Tibial nerve (tissue), 4 donors: ENCODE data around the gene RPL3. TPM values are rescaled to one million over a fixed set of nuclear protein-coding genes. Genes with fewer than 3 reads are reported as not detected.

ENCODE experiments used
- DNase-seq, 2 donors: peaks; one replicate each; pipeline ENCODE4 v3.0.0-alpha.2; 2019; ENCODE audit warnings: low spot score in 2 of 2
- H3K27ac ChIP-seq, 4 donors: fragments of 200-600 bp; sonication (generic) in 3 of 4; one replicate each; pipeline ENCODE4 v1.5.1; 2017 to 2019; ENCODE audit warnings: mild to moderate bottlenecking in 1 of 4
- H3K27me3 ChIP-seq, 2 donors: fragments of 200-600 bp; sonication (generic) in 1 of 2; one replicate each; pipeline versions ENCODE4 v1.5.1 to v1.6.0; 2017 to 2019
- H3K36me3 ChIP-seq, 3 donors: fragments of 200-600 bp; sonication (generic); one replicate each; pipeline ENCODE4 v1.5.1; 2018 to 2019
- H3K4me1 ChIP-seq, 4 donors: fragments of 200-600 bp; sonication (generic) in 3 of 4; one replicate each; pipeline ENCODE4 v1.5.1; 2017 to 2019
- H3K4me3 ChIP-seq, 4 donors: fragments of 200-600 bp; sonication (generic) in 3 of 4; one replicate each; pipeline ENCODE4 v1.5.1; 2017 to 2019; ENCODE audit warnings: mild to moderate bottlenecking in 1 of 4, moderate library complexity in 1 of 4
- H3K9me3 ChIP-seq, 4 donors: fragments of 200-600 bp; sonication (generic) in 3 of 4; one replicate each; pipeline ENCODE4 v1.5.1; 2017 to 2019
- CTCF ChIP-seq, 5 experiments: fragments of 200-600 bp in 3 of 5; fragments of 450-650 bp in 2 of 5; sonication (generic) in 3 of 5; IDR thresholded peaks; one replicate each; pipeline ENCODE4 v1.5.1; 2016 to 2019; ENCODE audit warnings: antibody characterized with exemption in 5 of 5, mild to moderate bottlenecking in 3 of 5, moderate library complexity in 2 of 5
- EP300 ChIP-seq, 2 donors: sonication (generic); formaldehyde crosslinking; IDR thresholded peaks; one replicate each; pipeline ENCODE4 v1.6.1; 2017; ENCODE audit warnings: antibody characterized with exemption in 2 of 2, mild to moderate bottlenecking in 1 of 2
- POLR2A ChIP-seq, 2 donors: fragments of 450-650 bp; IDR thresholded peaks; one replicate each; pipeline ENCODE4 v1.6.1; 2017; ENCODE audit warnings: antibody characterized with exemption in 2 of 2, mild to moderate bottlenecking in 2 of 2, moderate library complexity in 2 of 2
- WGBS, 2 donors: methylation state at CpG; one replicate each; pipeline ENCODE4 v1.1.5; 2018; 5-methylcytosine and 5-hydroxymethylcytosine counted together
- total RNA-seq, 4 donors: library from RNA; depleted of rRNA; stranded (reverse); fragments of >200 nt; gene quantifications; one replicate each; pipeline ENCODE4 v1.1.0, GENCODE V29; 2016

RPL3 gene
- total RNA-seq, 4 donors from 2014 or later, result 1,869 to 2,331 (median 1,970) TPM

- DNase-seq, result no peak
- 35 to 47% methylated on average over 17 of the region's 18 CpGs for WGBS, 2 donors
- peaks cover 0 to 74% (median 35%) of the 10 kb centered on the region in 4 donors for H3K4me1 ChIP-seq
- H3K27me3 ChIP-seq, result no peaks in the 10 kb centered on the region
- H3K36me3 ChIP-seq, result no peaks in the 10 kb centered on the region
- TF ChIP-seq POLR2A (IDR thresholded peaks at IDR 0.05), result no peak
- no peak for TF ChIP-seq CTCF (IDR thresholded peaks at IDR 0.05)
- no peak for TF ChIP-seq EP300 (IDR thresholded peaks at IDR 0.05)
- H3K4me3 ChIP-seq, result no peak overlapping the region
- H3K9me3 ChIP-seq, result no peaks in the 10 kb centered on the region
- H3K27ac ChIP-seq, result peak overlapping the region; percentile 46 to 86 (median 75)
Measured at GRCh38 chr22:39297490-39298240, 21.8 kb downstream of the RPL3 start.

- H3K27ac ChIP-seq, result peak overlapping the region; percentile 46 to 86 (median 75)
- H3K4me3 ChIP-seq, result no peak overlapping the region
- no peaks in the 10 kb centered on the region for H3K27me3 ChIP-seq
- H3K4me1 ChIP-seq, result peaks cover 0 to 80% (median 40%) of the 10 kb centered on the region in 4 donors
- H3K9me3 ChIP-seq, result no peaks in the 10 kb centered on the region
- H3K36me3 ChIP-seq, result no peaks in the 10 kb centered on the region
- DNase-seq, result no peak
- WGBS, 2 donors, result 21 to 50% methylated on average over 17 to 19 of the region's 19 CpGs
- TF ChIP-seq CTCF (IDR thresholded peaks at IDR 0.05) (no peak), POLR2A (IDR thresholded peaks at IDR 0.05) (no peak), EP300 (IDR thresholded peaks at IDR 0.05) (no peak)
Measured at GRCh38 chr22:39296981-39297489, 22.4 kb downstream of the RPL3 start.

- Histone ChIP-seq H3K4me1 (peaks cover under 1 to 84% (median 45%) of the 10 kb centered on the region in 4 donors), H3K27ac (peak overlapping the region in 3 of 4 donors; percentile 67 to 86 (median 83)), H3K4me3 (no peak overlapping the region), H3K27me3 (no peaks in the 10 kb centered on the region), H3K9me3 (no peaks in the 10 kb centered on the region), H3K36me3 (no peaks in the 10 kb centered on the region)
- TF ChIP-seq POLR2A (IDR thresholded peaks at IDR 0.05), result no peak
- no peak for TF ChIP-seq CTCF (IDR thresholded peaks at IDR 0.05)
- no peak for TF ChIP-seq EP300 (IDR thresholded peaks at IDR 0.05)
- 84 to 88% methylated on average over 6 of the region's 6 CpGs for WGBS, 2 donors
- DNase-seq, result no peak
Measured at GRCh38 chr22:39296535-39296934, 22.9 kb downstream of the RPL3 start.

DNA sequence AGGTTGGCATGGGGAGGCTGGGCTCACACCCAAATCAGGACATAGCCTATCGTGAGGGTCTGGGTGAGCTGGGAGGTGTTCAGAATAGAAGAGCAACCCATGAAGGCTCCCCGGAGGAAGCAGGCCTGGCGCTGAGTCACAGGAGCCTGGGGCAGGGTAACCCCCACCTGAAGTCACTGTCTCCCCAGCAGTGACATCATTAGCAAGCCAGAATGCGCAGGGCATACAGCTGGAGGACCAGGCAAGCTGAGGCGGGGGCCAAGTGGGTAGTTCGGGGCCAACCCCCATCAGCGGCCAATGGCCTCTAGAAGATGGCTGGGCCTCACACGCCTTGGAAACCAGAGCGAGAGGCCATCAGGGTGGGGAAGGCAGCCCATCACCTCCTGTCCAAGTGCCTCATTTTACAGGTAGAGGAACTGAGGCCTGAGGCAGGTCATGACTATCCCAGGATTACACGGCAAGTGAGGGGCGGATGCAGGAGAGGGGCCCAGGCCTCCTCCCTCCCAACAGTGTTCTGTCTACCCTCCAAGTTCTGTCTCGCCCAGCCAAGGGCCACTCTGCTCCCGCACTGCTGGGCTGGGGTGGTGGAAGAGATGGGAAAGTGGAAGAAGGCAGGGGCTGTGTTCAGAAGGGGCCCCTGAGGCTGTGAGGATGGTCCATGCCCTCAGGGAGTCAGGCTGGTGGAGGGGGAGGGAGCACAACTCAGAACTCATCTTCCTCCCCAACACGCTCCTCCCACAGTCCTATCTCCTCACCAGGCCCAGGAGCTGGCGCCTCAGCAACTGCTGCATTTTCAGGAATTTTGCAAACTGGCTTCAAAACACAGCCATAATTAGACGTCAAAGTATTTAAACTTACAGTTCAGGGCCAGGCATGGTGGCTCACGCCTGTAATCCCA, 24.6 kb downstream of the RPL3 start:
- no peak for TF ChIP-seq EP300 (IDR thresholded peaks at IDR 0.05)
- TF ChIP-seq POLR2A (IDR thresholded peaks at IDR 0.05), result no peak
- no peak for TF ChIP-seq CTCF (IDR thresholded peaks at IDR 0.05)
- no peak for DNase-seq
- Histone ChIP-seq H3K4me3 (no peak overlapping the region), H3K9me3 (no peaks in the 10 kb centered on the region), H3K36me3 (no peaks in the 10 kb centered on the region), H3K27me3 (no peaks in the 10 kb centered on the region), H3K27ac (peak overlapping the region in 2 of 4 donors; percentile 48 to 88), H3K4me1 (peaks cover 3 to 83% (median 47%) of the 10 kb centered on the region in 4 donors)
- WGBS, 2 donors, result 87 to 91% methylated on average over 14 to 16 of the region's 17 CpGs
